Hepatocyte (in vitro differentiated cells): ENCODE data around the gene CCT8. TPM values are rescaled to one million over a fixed set of nuclear protein-coding genes. Genes with fewer than 3 reads are reported as not detected.
A peak's percentile ranks its signal among the peaks of the same experiment; 100 is the strongest.

Experiments
- DNase-seq: peaks from one replicate; pipeline ENCODE4 v3.0.0-alpha.2; 2016; ENCODE audit warnings: low spot score
- H2AFZ ChIP-seq: fragments of 200-600 bp; sonication (generic); 2 replicates; pipeline ENCODE4 v1.6.0; 2016; ENCODE audit warnings: antibody characterized with exemption, mild to moderate bottlenecking
- H3K27ac ChIP-seq: fragments of 200-600 bp; sonication (generic); 2 replicates; pipeline ENCODE4 v1.5.1; 2016; ENCODE audit warnings: mild to moderate bottlenecking
- H3K27me3 ChIP-seq: fragments of 200-600 bp; sonication (generic); 2 replicates; pipeline ENCODE4 v1.6.1; 2016
- H3K36me3 ChIP-seq: fragments of 200-600 bp; sonication (generic); replicated peaks from 2 replicates; pipeline ENCODE4 v1.5.1; 2016; ENCODE audit warnings: low read depth; ENCODE audit not compliant: insufficient read depth
- H3K4me1 ChIP-seq: fragments of 200-600 bp; sonication (generic); 2 replicates; pipeline ENCODE4 v1.5.1; 2016; ENCODE audit warnings: mild to moderate bottlenecking, moderate library complexity; ENCODE audit not compliant: insufficient read depth
- H3K4me2 ChIP-seq: fragments of 200-600 bp; sonication (generic); 2 replicates; pipeline ENCODE4 v1.6.0; 2016
- H3K4me3 ChIP-seq: fragments of 200-600 bp; sonication (generic); 2 replicates; pipeline ENCODE4 v1.5.1; 2016; ENCODE audit warnings: mild to moderate bottlenecking
- H3K79me2 ChIP-seq: fragments of 200-600 bp; sonication (generic); 2 replicates; pipeline ENCODE4 v1.6.0; 2017; ENCODE audit warnings: mild to moderate bottlenecking
- H3K9me2 ChIP-seq: fragments of 200-600 bp; sonication (generic); replicated peaks from 2 replicates; pipeline ENCODE4 v1.6.0; 2017; ENCODE audit warnings: mild to moderate bottlenecking; ENCODE audit not compliant: insufficient read depth
- H3K9me3 ChIP-seq: fragments of 200-600 bp; sonication (generic); 2 replicates; pipeline ENCODE4 v1.5.1; 2016; ENCODE audit warnings: low read depth, mild to moderate bottlenecking
- H4K20me1 ChIP-seq: fragments of 200-600 bp; sonication (generic); 2 replicates; pipeline ENCODE4 v1.6.0; 2016; ENCODE audit warnings: mild to moderate bottlenecking; ENCODE audit not compliant: insufficient read depth, poor library complexity, severe bottlenecking
- CTCF ChIP-seq: fragments of 200-600 bp; sonication (generic); IDR thresholded peaks from 2 replicates; pipeline ENCODE4 v1.5.1; 2016; ENCODE audit warnings: antibody characterized with exemption, mild to moderate bottlenecking; ENCODE audit not compliant: poor library complexity
- EZH2 ChIP-seq: fragments of 200-600 bp; sonication (generic); IDR thresholded peaks from 2 replicates; pipeline ENCODE4 v1.6.1; 2016; ENCODE audit warnings: antibody characterized with exemption, mild to moderate bottlenecking, borderline replicate concordance
- EZH2phosphoT487 ChIP-seq: fragments of 200-600 bp; sonication (generic); IDR thresholded peaks from one replicate; pipeline ENCODE4 v1.6.1; 2018; ENCODE audit warnings: antibody characterized with exemption, mild to moderate bottlenecking, low read depth, moderate library complexity; ENCODE audit not compliant: unreplicated experiment, severe bottlenecking
- WGBS: methylation state at CpG from one replicate; pipeline ENCODE4 v1.1.6; 2016; ENCODE audit warnings: low lambda C conversion rate; ENCODE audit errors: missing lambda C conversion rate; 5-methylcytosine and 5-hydroxymethylcytosine counted together
- polyA plus RNA-seq: library from polyadenylated mRNA; unstranded; fragments of >200 nt; fragmentation: Nextera tagmentation; extraction: Ambion mirVana; gene quantifications from 2 replicates; pipeline ENCODE4 v1.2.1, GENCODE V29; 2016
- total RNA-seq: library from RNA; depleted of rRNA; stranded (reverse); fragments of >200 nt; gene quantifications from 2 replicates; pipeline ENCODE4 v1.2.3, GENCODE V29; 2014

Gene CCT8
- total and polyA plus RNA-seq, 2 experiments from 2014 or later: 125 to 196 TPM

- H4K20me1 ChIP-seq: no peaks in the 10 kb centered on the region
- no peak overlapping the region for H3K4me2 ChIP-seq
- H3K9me2 ChIP-seq: no peaks in the 10 kb centered on the region
- DNase-seq: no peak
- no peaks in the 10 kb centered on the region for H3K36me3 ChIP-seq
- no peak overlapping the region for H3K27ac ChIP-seq
- H3K4me3 ChIP-seq: no peak overlapping the region
- peaks cover 20% of the 10 kb centered on the region for H3K4me1 ChIP-seq
- H3K9me3 ChIP-seq: no peaks in the 10 kb centered on the region
- TF ChIP-seq EZH2 (no peak), CTCF (no peak)
- H3K27me3 ChIP-seq: no peaks in the 10 kb centered on the region
- WGBS: 98% methylated on average over 2 of the region's 2 CpGs
- H2AFZ ChIP-seq: no peak overlapping the region
- no peaks in the 10 kb centered on the region for H3K79me2 ChIP-seq
Measured at GRCh38 chr21:29102791-29103257, 29.4 kb upstream of the CCT8 start.

- no peaks in the 10 kb centered on the region for H3K27me3 ChIP-seq
- no peak for DNase-seq
- H4K20me1 ChIP-seq: no peaks in the 10 kb centered on the region
- peak overlapping the region; percentile 38 for H3K27ac ChIP-seq
- H2AFZ ChIP-seq: no peak overlapping the region
- H3K4me3 ChIP-seq: no peak overlapping the region
- TF ChIP-seq CTCF: no peak
- TF ChIP-seq EZH2phosphoT487: no peak
- no peak for TF ChIP-seq EZH2
- H3K9me2 ChIP-seq: no peaks in the 10 kb centered on the region
- H3K4me2 ChIP-seq: no peak overlapping the region
- no peaks in the 10 kb centered on the region for H3K9me3 ChIP-seq
- no peaks in the 10 kb centered on the region for H3K79me2 ChIP-seq
- H3K4me1 ChIP-seq: peaks cover 14% of the 10 kb centered on the region
- H3K36me3 ChIP-seq: no peaks in the 10 kb centered on the region
- WGBS: 80% methylated on average over 2 of the region's 2 CpGs
Measured at GRCh38 chr21:29098156-29098555, 24.7 kb upstream of the CCT8 start.

- WGBS: 95% methylated on average over 8 of the region's 8 CpGs
- no peaks in the 10 kb centered on the region for H3K27me3 ChIP-seq
- no peaks in the 10 kb centered on the region for H3K36me3 ChIP-seq
- H2AFZ ChIP-seq: no peak overlapping the region
- H3K27ac ChIP-seq: no peak overlapping the region
- H3K79me2 ChIP-seq: no peaks in the 10 kb centered on the region
- H4K20me1 ChIP-seq: no peaks in the 10 kb centered on the region
- H3K4me3 ChIP-seq: no peak overlapping the region
- DNase-seq: no peak
- no peaks in the 10 kb centered on the region for H3K9me2 ChIP-seq
- no peak overlapping the region for H3K4me2 ChIP-seq
- no peaks in the 10 kb centered on the region for H3K9me3 ChIP-seq
- peaks cover 14% of the 10 kb centered on the region for H3K4me1 ChIP-seq
- TF ChIP-seq EZH2phosphoT487: no peak
- TF ChIP-seq CTCF: no peak
- no peak for TF ChIP-seq EZH2
Measured at GRCh38 chr21:29096218-29097015, 23.0 kb upstream of the CCT8 start.
